ENCODE results near the gene PAMR1.
"Not testable (repeated sequence)": the region's sequence is repeated elsewhere in the genome, so short reads cannot be mapped to it uniquely, and the experiment has no call there.

Gene PAMR1

GRCh38 chr11:35553021-35553420 is 27.6 kb upstream of the PAMR1 start:
- no peak for TF ChIP-seq CTCF (IDR thresholded peaks at IDR 0.05; ENCODE audit: low read depth, low read length, missing control alignments)
- no peak overlapping the region for H3K4me3 ChIP-seq (ENCODE audit: low read depth, low read length)
- DNase-seq (ENCODE audit: low read depth), result no peak
- in situ Hi-C loops (cut with HindIII; ENCODE audit: low sequenced_read_pairs), result no loop called here

GRCh38 chr11:35552616-35553015 is 27.2 kb upstream of the PAMR1 start:
- no peak for TF ChIP-seq CTCF (IDR thresholded peaks at IDR 0.05; ENCODE audit: low read depth, low read length, missing control alignments)
- DNase-seq (ENCODE audit: low read depth), result no peak
- in situ Hi-C loops (cut with HindIII; ENCODE audit: low sequenced_read_pairs), result no loop called here
- no peak overlapping the region for H3K4me3 ChIP-seq (ENCODE audit: low read depth, low read length)

DNA sequence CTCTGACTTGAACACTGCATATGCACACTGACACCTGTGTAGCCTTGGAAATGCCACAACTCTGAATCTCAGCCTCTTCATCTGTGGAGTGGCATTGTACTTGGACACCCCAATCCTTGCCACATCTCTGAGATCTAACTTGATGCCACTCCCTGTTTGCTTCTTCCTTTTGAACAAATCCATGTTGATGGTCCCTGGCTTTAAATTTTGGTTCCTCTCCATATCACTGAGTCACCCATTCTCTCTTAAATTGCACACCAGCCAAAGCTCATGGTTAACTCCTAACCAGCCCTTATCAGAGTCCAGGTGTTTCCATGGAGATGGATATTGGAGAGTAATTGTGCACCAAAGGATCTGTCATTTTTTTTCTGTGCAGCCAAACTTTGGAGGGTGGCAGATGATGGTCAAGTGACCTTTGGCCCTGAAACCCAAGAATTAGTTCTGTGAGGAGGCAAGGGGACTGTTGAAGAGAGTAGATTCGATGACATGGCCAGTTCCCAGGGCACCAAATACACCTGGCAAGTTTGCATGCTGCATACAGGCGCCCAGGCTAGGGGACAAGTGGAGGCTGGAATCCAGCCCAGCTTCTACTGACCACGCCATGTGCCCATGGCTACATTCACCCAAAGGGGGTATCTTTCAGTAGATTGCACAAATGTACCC is 25.1 kb upstream of the PAMR1 start:
- TF ChIP-seq CTCF (IDR thresholded peaks at IDR 0.05; ENCODE audit: low read depth, low read length, missing control alignments), result no peak
- no peak overlapping the region for H3K4me3 ChIP-seq (ENCODE audit: low read depth, low read length)
- in situ Hi-C loops (cut with HindIII; ENCODE audit: low sequenced_read_pairs), result no loop called here
- no peak for DNase-seq (ENCODE audit: low read depth)

- in situ Hi-C loops (cut with HindIII; ENCODE audit: low sequenced_read_pairs), result no loop called here
Observed at GRCh38 chr11:35549787-35550186, 24.4 kb upstream of the PAMR1 start.

DNA sequence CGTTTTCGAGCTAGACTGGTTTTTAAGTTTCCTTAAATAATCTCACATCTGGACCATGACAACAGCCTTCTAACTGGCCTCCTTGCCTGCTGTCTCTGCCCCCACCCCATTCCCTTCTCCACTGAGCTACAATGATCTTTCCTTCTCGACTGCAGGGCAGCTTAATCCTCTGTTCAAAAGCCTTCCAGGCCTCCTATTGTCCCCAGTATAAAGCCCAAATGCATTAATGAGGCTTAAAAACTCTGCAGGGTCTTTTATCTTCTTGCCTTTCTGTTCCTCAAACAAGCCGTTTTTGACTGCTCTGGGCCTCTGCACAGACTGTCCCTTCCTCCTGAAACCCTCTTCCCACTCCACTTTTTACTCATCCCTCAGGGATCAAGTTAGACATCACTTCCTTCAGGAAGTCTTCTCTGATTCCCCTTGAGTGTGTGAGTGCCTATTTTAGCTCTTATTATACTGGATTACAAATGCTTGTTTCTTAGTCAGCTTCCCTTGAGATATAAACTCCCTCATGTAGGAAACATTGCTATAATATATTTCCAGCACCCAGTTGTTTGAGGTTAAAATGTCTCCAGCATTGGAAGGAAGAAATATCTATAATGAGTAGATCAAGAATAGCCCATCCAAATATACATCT is 23.6 kb upstream of the PAMR1 start:
- no peak overlapping the region for H3K4me3 ChIP-seq (ENCODE audit: low read depth, low read length)
- no peak for DNase-seq (ENCODE audit: low read depth)
- no peak for TF ChIP-seq CTCF (IDR thresholded peaks at IDR 0.05; ENCODE audit: low read depth, low read length, missing control alignments)
- in situ Hi-C loops (cut with HindIII; ENCODE audit: low sequenced_read_pairs), result no loop called here

More at GRCh38 chr11:35549787-35550186, 24.4 kb upstream of the PAMR1 start:
- no peak overlapping the region for H3K4me3 ChIP-seq (ENCODE audit: low read depth, low read length)
- DNase-seq (ENCODE audit: low read depth), result peak; percentile 96
- no peak for TF ChIP-seq CTCF (IDR thresholded peaks at IDR 0.05; ENCODE audit: low read depth, low read length, missing control alignments)

GRCh38 chr11:35547995-35548394 is 22.6 kb upstream of the PAMR1 start:
- DNase-seq (ENCODE audit: low read depth); in situ Hi-C loops (cut with HindIII; ENCODE audit: low sequenced_read_pairs); H3K4me3 ChIP-seq (ENCODE audit: low read depth, low read length): not testable (repeated sequence)

GRCh38 chr11:35546317-35546716 is 20.9 kb upstream of the PAMR1 start:
- no peak overlapping the region for H3K4me3 ChIP-seq (ENCODE audit: low read depth, low read length)
- no peak for TF ChIP-seq CTCF (IDR thresholded peaks at IDR 0.05; ENCODE audit: low read depth, low read length, missing control alignments)
- no peak for DNase-seq (ENCODE audit: low read depth)
- in situ Hi-C loops (cut with HindIII; ENCODE audit: low sequenced_read_pairs), result no loop called here
